HG03558 (cell line): ENCODE results near the gene SPPL3.

ENCODE experiments used
- ATAC-seq: cut with Tn5 transposase; IDR thresholded peaks from one replicate; pipeline ENCODE4 v1.9.1; 2021; ENCODE audit warnings: moderate number of reproducible peaks; ENCODE audit not compliant: unreplicated experiment; ENCODE audit errors: extremely low read depth

SPPL3 gene

DNA sequence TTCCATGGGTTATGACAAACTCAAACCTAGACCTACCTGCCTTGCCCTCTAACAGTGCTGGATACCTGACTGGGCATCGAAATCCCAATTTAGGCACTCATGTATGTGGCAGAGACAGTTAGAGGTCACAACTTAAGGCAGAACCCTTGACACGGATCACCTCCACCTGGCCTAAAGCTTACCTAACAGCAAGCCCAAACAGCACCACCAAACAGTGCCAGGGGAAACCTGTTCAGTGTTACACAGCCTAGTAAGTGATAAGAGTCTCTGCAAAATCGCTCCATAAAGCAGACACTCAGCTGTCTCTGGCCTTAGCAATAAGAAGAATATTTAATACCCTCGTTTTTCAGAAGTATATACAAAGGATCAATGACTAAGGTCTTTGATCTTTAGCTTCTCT, 77.8 kb downstream of the SPPL3 start:
- ATAC-seq: no peak

DNA sequence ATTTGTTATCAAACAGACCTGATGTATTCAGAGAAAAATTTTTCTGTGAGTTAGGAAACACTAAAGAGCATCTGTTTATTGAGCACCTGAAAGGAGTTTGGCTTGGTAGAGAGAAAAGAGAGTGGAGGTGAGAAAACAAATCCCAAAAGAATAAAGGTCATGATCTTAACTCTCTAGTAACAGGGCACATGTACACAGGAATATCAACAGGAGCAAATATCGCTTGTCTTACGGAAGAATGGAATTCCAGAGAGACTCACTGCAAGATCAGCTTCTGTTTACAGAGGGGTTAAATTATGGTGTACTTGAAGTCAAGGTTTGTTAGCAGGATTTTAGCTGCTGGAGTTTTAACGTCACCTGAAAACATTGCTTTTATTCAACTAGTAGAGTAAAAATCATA, 78.8 kb downstream of the SPPL3 start:
- no peak for ATAC-seq

DNA sequence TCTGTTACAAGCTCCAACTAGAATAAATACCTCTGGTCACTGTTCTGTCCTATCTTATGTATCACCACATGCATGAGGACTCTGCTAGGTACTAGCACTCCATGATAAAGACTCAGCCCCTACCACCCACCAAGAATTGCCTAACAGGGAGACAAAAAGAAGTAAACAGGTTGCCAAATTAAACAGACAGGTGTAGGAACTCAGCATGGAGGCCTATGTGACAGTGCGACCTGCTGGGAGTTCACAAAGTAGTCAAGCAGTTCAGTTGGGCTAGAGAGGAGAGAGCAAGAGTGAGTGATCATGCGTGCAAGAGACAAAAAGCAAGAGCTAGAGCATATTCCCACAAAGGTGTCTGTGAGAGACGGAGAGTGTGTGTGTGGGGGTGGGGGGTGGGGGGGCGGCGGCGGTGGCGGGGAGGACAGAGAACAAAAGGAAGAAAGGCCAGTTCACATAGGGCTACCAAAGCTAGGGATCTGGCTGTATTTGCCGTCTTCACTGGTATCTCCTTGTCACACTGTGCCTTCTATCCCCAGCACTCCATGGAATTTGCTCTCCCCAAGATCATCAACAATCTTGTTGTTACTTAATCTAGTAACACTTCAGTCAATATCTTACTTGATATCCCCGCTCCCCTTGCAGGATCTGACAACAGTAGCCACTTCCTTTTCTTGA, 81.2 kb downstream of the SPPL3 start:
- ATAC-seq: no peak

DNA sequence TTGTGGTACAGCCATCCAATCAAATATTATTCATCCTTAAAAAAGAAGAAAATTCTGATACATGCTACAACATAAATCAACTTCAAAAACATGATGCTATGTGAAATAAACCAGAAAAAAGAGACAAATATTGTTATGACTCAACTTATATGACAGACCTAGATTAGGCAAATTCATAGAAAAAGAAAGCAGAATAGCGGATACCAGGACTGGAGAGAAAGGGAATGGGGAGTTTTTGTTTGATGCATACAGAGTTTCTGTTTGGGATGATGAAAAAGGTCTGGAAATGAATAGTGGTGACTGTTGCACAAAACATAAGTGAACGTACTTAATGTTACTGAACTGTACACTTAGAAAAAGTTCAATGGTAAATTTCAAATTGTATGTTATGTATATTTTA, 82.3 kb downstream of the SPPL3 start:
- no peak for ATAC-seq

DNA sequence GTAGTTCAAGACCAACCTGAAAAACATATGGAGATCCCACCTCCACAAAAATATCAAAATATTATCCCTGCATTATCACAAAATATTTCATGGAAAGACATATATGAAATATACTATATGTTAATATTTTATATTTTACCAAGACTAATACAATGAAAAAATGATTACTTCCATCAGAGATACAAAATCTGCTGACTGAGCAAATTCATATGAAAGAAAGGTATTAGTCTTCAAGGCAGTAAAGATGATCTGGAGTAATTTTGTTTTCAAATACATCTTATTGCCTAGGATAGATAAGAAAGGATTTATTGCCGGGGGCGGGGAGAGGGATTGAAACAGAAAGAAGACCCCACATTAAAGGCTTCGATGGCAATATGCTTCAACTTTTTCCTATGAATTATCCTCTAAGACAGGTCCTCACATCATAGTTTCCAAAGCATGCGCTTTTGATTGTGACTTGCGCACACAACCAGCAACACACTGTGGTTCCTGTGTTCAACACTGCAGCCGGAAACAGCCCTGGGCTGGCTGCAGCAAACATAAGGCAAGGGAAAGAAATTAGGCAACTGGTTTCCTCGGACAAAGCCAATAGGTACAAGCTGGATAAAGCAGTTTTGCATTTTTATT, 83.2 kb downstream of the SPPL3 start:
- no peak for ATAC-seq

DNA sequence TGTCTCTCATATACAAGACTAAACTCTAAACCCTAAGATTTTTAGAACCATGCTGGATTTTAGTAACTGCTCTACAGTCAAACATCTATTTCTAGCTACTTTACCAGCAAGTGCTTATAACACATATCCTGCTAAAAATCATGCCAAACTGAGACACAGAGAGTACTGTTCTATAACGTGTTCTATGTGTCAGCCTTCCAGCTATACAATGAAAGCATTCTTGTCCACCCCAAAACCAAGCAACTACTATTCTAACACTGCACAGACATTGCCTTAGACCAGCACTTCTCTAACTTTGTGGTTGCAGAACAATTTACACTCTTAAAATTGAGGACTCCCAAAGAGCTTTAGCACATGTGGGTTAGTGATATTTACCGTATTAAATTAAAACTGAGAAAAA, 85.7 kb downstream of the SPPL3 start:
- ATAC-seq: no peak

DNA sequence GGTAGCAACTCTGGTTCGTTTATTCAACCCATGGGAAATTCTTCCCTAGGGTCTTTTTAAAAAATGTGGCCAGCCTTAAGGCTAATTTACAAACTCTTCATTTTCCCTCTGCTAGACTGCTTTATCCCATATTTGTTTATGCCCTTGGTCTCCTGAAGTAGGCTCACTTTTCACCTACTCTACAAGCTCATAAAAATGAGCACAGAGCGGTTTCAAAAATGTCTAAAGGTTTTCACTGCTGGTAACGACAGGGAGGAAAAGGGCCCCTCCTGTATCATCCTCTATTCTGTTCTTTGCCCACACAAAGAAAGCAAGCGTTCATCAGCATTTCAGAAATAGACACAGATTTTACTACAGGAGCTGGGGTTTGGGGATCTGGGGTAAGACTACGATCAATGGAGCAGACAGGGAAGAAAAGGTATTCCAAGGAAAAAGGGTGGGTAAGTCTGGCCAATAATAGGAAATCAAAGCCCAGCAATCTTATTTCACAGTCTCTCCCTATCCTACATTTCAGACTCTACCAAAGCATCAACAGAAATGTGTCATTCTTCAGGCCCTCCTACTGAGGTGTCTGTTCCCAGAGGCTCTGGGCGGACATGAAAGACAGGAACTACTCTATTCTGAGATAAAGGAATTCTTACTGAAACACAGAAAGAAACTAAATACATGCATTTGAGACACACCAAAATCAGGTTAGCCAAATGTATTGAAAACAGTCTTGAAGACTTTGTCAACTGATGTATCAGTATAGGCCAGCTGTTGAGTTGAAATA, 86.4 kb downstream of the SPPL3 start:
- ATAC-seq: no peak

DNA sequence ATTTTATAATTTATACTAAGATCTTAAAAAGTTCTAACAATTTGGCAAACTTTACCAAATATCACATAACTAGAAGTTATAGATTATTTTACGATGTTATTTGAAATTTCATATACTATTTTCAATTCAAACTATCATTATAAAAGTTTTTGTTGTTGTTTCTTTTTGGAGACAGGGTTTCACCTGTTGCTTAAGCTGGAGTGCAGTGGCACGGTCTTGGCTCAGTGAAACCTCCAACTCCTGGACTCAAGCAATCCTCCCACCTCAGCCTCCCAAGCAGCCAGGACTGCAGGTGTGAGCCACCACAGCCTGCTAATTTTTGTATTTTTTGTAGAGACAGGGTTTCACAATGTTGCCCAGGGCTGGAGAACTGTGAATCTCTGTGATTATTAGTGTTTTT, 87.8 kb downstream of the SPPL3 start:
- ATAC-seq: no peak

DNA sequence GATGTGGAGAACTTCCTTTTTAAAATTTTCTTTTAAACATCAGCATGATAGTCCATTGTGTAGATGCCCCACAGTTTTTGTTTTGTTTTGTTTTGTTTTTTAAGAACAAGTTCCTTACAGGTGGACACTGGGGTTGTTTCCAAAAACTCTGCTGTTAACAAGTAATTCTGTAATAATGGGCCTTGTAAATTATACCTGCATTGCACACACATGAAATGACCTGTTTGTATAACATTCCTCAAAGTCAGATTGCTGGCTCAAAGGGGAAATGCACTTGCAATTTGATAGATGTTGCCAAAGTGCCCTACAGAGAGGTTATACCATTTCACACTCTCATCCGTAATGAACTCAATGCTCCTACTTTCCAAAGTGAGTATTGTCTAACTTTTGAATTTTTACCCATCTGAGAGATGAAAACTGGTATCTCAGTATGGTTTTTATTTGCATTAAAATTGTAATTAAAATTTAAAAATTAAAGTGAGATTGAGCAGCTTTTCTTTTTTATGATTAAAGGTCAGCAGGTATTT, 89.2 kb downstream of the SPPL3 start:
- ATAC-seq: no peak

DNA sequence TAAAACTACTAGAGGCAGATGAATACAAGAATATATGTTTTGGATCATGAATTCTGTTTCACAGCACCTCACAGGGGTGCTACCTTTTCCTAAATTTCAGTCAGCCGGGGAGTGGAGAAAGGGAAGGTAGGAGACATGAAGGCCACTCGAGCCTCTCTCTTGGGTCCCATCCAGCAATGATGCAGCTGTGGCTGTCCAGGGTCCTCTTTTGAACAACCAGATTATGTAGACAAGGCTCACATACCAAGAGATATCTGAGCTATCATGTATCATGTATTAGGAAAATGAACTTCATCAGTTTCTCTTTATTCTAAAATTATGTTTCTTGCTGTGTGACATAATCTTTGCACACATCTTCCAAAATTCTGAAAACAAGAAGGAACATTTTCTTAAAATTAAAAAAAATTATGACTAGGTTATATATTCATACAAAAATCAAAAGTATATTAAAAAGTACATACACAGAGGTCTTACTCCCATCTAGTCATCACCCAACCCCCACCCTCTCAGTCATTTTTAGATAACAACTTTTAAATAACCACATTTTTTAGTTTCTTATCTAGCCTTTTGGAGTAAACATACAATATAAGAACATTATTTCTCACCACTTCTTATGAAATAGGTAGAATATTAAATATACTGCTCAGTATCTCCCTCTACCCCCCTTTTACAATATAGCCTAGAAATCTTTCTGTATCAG, 89.8 kb downstream of the SPPL3 start:
- ATAC-seq: no peak

DNA sequence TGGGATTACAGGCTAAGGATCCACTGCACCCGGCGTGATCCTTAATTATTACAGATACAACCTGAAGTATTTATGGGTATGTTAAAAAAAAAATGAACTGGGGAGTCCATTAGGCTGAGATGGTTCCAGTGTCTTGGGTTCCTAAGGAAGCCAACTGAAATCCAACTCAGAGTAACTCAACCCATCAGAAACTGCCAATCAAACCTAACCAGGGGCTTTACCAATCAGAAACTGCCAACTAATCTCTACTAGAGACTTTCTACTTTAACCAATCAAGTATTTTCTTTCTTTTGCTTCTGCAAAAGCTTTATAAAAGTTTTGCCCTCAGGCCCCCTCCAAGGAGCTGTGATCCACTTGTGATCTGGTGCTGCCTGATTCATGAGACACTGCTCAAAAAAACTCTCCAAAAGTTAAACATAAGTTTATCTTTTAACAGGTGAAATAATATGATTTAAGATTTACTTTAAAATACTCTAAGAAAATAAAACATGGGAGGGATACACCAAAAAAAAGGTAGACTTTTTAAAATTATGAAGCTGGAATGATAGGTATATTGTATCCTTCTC, 90.5 kb downstream of the SPPL3 start:
- ATAC-seq: no peak

DNA sequence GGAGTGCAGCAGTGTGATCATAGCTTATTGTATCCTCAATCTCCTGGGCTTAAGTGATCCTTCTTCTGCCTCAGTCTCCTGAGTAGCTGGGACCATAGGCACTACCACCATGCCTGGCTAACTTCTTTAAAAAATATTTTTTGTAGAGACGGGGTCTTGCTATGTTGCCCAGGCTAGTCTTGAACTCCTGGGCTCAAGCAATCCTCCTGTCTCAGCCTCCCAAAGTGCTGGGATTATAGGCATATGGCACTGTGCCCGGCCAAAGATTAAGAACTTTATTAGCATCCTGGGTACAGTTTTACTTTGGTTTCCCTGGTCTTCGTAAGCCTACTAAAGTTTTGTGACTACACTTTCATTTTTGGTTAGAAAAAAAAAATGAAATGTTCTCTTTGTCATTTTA, 94.1 kb downstream of the SPPL3 start:
- ATAC-seq: no peak

DNA sequence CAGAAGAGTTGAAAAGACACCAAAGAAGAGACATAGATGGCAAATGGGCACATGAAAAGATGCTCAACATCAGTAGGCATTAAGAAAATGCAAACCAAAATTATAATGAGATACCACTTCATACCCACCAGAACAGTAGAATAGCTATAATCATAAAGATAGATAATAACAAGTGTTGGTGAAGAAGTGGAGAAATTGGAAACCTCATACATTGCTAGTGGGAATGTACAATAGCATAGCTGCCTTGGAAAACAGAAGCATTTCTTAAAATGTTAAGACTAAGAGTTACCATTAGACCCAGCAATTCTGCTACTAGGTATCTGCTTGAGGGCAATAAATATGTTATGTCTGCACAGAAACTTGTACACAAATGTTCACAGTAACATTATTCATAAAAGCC, 99.7 kb downstream of the SPPL3 start:
- no peak for ATAC-seq

DNA sequence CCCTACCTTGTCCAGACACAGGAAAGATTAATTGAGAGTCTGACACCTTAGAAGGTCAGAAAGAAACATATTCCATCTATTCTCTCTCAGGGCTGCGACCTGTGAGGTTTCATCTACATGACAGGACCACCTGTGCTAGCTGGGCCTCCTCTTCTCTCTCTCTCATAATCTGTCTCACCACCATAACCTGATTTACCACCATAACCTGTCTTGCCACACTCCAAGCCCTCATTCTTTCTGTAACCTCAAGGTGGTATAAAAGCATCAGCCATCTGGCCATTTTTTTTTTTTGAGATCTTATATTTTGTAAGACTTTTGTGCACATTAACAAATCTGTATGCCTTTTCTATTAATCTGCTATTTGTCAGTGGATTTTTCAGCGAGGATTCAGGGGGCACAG, 103.0 kb downstream of the SPPL3 start:
- no peak for ATAC-seq

DNA sequence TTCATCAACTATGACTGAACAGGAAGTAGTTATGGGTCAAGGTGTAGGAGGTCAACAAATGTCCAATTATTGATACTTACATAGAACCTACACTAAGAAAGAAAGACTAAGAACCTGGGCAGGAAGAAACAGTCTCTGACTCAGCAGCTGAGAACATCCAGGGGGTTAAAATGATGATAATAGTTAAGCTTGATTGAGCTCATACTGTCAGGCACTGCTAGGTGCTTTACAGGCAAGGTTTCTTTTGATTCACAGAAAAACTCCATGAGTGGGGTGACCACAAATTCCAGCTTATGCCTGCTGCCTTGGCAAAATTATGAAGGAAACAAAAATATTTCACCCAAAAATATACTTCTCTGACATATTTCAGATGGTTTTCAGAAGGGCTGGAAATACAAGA, 103.5 kb downstream of the SPPL3 start:
- ATAC-seq: no peak

DNA sequence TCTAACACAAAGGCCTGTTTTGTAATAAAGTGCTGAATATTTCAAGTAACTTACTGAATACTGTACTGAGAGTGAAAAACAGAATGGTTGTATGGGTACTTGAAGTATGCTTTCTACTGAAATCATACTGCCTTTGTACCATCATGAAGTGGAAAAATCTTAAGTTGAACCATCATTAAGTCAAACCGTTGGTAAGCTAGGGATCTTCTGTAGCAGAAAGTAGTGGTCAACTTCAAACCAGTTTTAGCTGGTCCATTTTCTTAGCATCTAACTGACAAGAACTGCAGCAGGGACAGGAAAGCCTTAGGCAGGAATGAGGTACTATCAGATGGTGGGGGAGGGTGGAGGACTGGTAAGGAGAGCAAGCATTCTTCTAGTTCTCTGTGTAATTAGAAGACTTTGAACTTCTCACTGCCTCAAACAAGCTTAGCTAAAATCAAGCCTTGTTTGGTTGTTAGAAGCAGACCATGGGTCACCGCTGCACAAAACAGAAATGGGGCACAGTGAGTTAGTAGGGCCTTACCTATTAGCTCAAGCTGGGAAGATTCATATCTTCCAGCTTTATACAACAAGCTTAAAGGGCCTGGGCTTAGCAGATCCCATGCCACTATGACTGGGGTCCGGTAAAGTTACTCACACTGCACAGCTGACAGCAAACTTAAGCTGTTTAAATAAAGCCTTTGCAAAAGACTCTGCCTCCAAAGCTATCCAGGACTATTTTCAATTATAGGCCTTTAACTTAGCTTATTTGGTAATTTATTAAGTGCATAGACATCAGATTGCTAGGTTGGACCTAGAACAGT, 104.7 kb downstream of the SPPL3 start:
- ATAC-seq: no peak

DNA sequence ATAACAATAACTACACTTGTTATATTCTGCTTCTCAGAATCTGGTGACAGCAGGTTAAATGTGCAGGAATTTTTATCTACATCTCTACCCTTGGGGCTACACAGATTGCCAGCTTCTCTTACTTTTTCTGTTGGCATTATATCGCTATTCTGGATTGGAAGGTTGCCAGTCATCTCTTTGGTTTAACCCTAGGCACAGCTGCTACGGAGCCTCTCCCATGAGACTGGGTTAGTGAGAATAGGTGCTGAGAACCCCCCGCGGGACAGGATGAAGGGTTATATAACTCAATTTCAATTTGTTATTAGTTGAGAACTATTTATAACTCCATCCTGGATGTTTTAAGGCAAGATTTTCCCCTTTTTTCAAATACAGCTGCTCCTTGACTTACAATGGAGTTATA, 105.5 kb downstream of the SPPL3 start:
- no peak for ATAC-seq

DNA sequence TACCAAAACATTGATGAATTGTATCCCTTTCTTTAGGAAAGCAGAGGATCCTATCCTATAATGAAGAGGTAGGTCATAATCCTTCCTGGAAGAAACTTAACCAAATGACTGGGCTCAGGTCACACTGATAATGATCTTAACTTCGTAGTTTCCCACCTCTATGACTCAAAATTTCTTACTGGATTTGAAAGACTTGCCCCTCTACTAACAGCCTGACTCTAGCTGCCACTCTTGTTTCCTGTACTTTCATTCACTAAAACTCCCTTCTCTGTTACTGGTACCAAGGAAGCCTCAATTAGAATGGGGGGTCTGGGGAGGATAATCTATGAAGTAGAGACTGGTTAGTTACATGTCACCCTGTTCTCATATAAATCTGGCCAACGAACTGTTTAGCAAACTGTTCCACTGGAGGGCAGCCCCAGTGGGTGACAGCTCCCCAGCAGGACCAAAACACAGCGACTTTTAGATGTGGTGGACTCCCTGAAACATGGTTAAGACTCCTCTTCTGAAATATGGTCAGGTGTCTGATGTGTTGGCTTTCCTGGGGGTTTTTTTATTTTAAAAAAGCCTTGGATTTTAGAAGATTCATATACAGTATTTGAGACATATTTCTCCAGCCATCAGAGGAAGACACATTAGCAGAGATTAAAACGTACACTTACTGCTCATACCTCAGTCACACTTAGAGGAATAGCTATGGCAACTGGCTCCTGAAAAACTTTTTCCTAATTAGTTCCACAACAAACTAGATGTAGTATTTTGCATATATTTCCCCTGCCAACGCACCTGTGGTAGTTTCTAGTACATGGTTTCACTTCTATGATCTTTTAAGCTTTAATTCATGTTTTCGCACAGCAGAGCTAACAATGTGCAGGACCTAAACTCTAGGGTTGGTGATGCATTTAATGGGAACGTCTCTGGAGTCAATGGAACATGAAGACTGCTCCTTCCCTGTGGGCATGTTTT, 106.2 kb downstream of the SPPL3 start:
- no peak for ATAC-seq
